ENCODE results near the gene SLC16A1. TPM values are rescaled to one million over a fixed set of nuclear protein-coding genes. Genes with fewer than 3 reads are reported as not detected.
A peak's percentile ranks its signal among the peaks of the same experiment; 100 is the strongest.

Gene SLC16A1
- total RNA-seq, 2 donors from 2014 or later = 22.3 to 39.1 TPM

DNA sequence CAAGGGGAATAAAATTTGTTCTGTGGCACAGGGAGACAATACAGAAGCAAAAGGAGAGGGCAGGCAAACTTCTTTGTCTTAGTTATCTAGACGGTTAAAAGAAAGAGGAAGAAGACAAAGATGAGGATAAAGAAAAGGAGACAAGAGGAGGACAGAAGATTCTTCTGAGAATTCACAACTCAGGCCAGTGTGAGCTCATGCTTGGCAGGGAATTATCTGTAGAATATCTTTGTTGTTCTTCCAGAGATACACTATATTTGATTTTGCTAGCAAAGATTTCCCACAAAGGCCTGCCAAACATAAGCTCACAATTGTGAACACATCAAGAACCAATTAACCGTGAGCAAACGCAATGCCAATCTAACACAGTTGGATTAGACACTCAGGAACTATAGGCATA lies 21.4 kb downstream of the SLC16A1 start:
- TF ChIP-seq, protein P1, sequence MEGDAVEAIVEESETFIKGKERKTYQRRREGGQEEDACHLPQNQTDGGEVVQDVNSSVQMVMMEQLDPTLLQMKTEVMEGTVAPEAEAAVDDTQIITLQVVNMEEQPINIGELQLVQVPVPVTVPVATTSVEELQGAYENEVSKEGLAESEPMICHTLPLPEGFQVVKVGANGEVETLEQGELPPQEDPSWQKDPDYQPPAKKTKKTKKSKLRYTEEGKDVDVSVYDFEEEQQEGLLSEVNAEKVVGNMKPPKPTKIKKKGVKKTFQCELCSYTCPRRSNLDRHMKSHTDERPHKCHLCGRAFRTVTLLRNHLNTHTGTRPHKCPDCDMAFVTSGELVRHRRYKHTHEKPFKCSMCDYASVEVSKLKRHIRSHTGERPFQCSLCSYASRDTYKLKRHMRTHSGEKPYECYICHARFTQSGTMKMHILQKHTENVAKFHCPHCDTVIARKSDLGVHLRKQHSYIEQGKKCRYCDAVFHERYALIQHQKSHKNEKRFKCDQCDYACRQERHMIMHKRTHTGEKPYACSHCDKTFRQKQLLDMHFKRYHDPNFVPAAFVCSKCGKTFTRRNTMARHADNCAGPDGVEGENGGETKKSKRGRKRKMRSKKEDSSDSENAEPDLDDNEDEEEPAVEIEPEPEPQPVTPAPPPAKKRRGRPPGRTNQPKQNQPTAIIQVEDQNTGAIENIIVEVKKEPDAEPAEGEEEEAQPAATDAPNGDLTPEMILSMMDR (IDR thresholded peaks at IDR 0.05) = no peak
- Histone ChIP-seq H3K27ac (no peak overlapping the region), H3K4me3 (no peak overlapping the region), H3K27me3 (replicated peaks; ENCODE audit: insufficient read depth) (no peaks in the 10 kb centered on the region), H3K9me3 (no peaks in the 10 kb centered on the region), H3K4me1 (ENCODE audit: control insufficient read depth in 1 of 2, low read depth in 2 of 2) (peaks cover 20 to 34% of the 10 kb centered on the region in 2 donors), H3K36me3 (no peaks in the 10 kb centered on the region)
- no peak for ATAC-seq (ENCODE audit: insufficient number of reproducible peaks, low FRiP score, low read depth)
- no peak for DNase-seq (ENCODE audit: low spot score)

DNA sequence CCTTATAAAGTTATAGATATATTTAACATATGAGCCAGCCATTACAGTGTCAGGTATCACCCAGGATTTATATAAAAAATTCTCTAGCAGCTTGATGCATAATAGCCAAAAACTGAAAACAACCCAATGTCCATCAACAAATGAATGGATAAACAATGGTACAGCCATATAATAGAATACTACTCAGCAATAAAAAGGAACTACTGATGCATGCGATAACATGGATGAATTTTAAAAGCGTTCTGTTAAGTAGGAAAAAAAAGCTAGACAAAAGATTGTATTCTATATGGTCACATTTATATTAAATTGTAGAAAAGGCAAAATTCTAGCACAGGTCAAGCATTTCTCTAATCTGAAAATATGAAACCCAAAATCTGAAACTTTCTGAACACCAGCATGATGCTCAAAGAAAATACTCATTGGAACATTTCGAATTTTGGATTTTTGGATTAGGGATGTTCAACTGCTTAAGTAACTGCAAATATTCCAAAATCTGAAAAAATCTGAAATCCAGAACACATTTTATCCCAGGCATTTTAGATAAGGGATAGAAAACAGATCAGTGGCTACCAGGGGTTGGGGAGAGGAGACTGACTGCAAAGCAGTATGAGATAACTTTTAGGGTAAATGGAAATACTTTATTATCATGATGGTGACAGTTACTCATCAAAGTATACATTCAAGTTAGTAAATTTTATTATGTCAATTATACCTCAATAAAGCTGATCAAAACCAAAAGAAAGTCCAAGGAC lies 22.0 kb downstream of the SLC16A1 start:
- no peak for ATAC-seq (ENCODE audit: insufficient number of reproducible peaks, low FRiP score, low read depth)
- no peak for DNase-seq (ENCODE audit: low spot score)
- no peaks in the 10 kb centered on the region for H3K9me3 ChIP-seq
- peaks cover 20 to 37% of the 10 kb centered on the region in 2 donors for H3K4me1 ChIP-seq (ENCODE audit: control insufficient read depth in 1 of 2, low read depth in 2 of 2)
- no peaks in the 10 kb centered on the region for H3K36me3 ChIP-seq
- TF ChIP-seq, protein P1 (IDR thresholded peaks at IDR 0.05) = no peak
- no peak overlapping the region for H3K27ac ChIP-seq
- no peak overlapping the region for H3K4me3 ChIP-seq
- no peaks in the 10 kb centered on the region for H3K27me3 ChIP-seq (replicated peaks; ENCODE audit: insufficient read depth)

DNA sequence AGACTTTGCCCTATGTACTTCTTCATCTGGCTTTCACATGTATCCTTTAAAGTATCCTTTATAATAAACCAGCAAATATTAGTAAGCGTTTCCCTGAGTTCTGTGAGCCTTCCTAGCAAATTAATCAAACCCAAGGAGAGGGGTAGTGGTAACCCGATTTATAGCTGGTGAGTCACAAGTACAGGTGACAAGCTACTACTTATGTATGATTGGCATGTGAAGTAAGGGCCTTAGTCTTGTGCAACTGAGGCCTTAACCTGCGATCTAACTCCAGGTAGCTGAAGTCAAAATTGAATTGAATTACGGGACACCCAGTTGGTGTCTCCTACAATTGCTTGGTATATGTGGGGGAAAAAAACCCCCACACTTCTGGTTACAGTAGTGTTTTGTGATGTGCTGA lies 26.0 kb downstream of the SLC16A1 start:
- ATAC-seq (ENCODE audit: insufficient number of reproducible peaks, low FRiP score, low read depth) (no peak), DNase-seq (ENCODE audit: low spot score) (no peak)
- TF ChIP-seq, protein P1 (IDR thresholded peaks at IDR 0.05) = no peak
- Histone ChIP-seq H3K4me3 (no peak overlapping the region), H3K36me3 (no peaks in the 10 kb centered on the region), H3K9me3 (no peaks in the 10 kb centered on the region), H3K4me1 (ENCODE audit: control insufficient read depth in 1 of 2, low read depth in 2 of 2) (peaks cover 3 to 22% of the 10 kb centered on the region in 2 donors), H3K27me3 (replicated peaks; ENCODE audit: insufficient read depth) (no peaks in the 10 kb centered on the region), H3K27ac (no peak overlapping the region)

DNA sequence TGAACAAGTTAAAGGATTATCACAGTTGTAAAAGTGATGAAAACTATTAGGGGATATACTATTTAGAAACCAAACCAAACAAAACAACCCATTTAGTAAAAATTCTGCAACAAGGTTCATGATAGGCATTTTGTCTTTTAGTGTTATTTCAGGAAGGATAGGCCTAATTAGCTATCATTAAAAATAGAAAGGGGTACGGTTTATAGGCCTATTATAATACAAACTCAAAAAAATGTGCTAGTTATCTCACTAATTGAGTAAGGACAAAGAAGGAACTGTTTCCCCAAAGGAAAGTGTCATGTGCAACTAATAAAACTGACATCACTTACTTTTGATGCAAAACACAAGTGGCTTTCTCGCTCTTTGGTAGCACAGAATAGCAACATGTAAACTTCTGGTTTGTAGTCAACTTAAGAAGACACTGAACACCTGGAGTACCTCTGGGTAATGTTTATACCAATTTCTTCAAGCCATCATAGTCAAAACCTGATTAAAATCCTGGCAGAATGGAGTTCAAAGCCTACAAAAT lies 28.5 kb downstream of the SLC16A1 start:
- H3K27me3 ChIP-seq (replicated peaks; ENCODE audit: insufficient read depth) = no peaks in the 10 kb centered on the region
- TF ChIP-seq, protein P1 (IDR thresholded peaks at IDR 0.05) = no peak
- H3K9me3 ChIP-seq = no peaks in the 10 kb centered on the region
- DNase-seq (ENCODE audit: low spot score) (no peak), ATAC-seq (ENCODE audit: insufficient number of reproducible peaks, low FRiP score, low read depth) (no peak)
- peak overlapping the region in 1 of 2 donors; percentile 23 for H3K27ac ChIP-seq
- peaks cover 8% of the 10 kb centered on the region for H3K36me3 ChIP-seq
- H3K4me3 ChIP-seq = no peak overlapping the region
- H3K4me1 ChIP-seq (ENCODE audit: control insufficient read depth in 1 of 2, low read depth in 2 of 2) = peaks cover 3 to 21% of the 10 kb centered on the region in 2 donors

DNA sequence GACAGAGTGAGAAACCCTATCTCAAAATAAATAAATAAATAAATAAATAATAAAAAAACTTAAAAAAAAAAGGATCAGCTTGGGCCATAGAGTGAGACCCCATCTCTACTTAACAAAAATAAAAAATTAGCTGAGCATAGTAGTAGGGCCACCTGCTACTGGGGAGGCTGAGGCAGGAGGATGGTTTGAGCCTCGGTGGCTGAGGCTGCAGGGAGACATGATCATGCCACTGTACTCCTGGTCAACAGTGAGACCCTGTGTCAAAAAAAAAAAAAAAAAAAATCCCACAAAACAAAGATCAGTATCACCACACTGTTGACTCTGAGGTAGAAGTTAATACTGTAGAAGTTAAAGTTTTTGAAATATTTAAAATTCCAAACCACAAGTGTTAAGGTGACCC lies 29.1 kb downstream of the SLC16A1 start:
- H3K9me3 ChIP-seq = no peaks in the 10 kb centered on the region
- no peaks in the 10 kb centered on the region for H3K27me3 ChIP-seq (replicated peaks; ENCODE audit: insufficient read depth)

More for the DNA sequence above, 29.1 kb downstream of the SLC16A1 start:
- Histone ChIP-seq H3K4me3 (no peak overlapping the region), H3K4me1 (ENCODE audit: control insufficient read depth in 1 of 2, low read depth in 2 of 2) (peaks cover 3 to 21% of the 10 kb centered on the region in 2 donors), H3K36me3 (peaks cover 9% of the 10 kb centered on the region), H3K27ac (no peak overlapping the region)
- no peak for ATAC-seq (ENCODE audit: insufficient number of reproducible peaks, low FRiP score, low read depth)
- no peak for DNase-seq (ENCODE audit: low spot score)
- TF ChIP-seq, protein P1 (IDR thresholded peaks at IDR 0.05) = no peak

All from thoracic aorta (tissue), 2 donors.